ENCODE results near the gene DIAPH2. TPM values are rescaled to one million over a fixed set of nuclear protein-coding genes. Genes with fewer than 3 reads are reported as not detected.

Gene DIAPH2
- total and polyA plus RNA-seq, 9 of the 15 experiments (the other 6 are each of a cell fraction or from before 2014, with no cell fraction given) = 0.01 to 0.18 (median 0.07) TPM; not detected in 1

GRCh38 chrX:96704629-96705028 lies 20.0 kb downstream of the DIAPH2 start:
- Histone ChIP-seq H3K4me3 (no peak overlapping the region), H3K27ac (ENCODE audit: extremely low read depth, low read depth, low read length) (no peak overlapping the region), H4K20me1 (replicated peaks; ENCODE audit: control insufficient read depth, insufficient read depth, low read length) (no peaks in the 10 kb centered on the region), H2AFZ (ENCODE audit: low read depth, low read length) (no peak overlapping the region), H3K4me1 (replicated peaks in 1 of 2; ENCODE audit: control insufficient read depth in 2 of 2, insufficient read depth in 2 of 2, low read length in 2 of 2) (no peaks in the 10 kb centered on the region), H3K9me3 (replicated peaks; ENCODE audit: control insufficient read depth, insufficient read depth, low read depth, low read length) (no peaks in the 10 kb centered on the region), H3K9ac (ENCODE audit: insufficient read depth in 1 of 2, low read depth in 2 of 2, low read length in 2 of 2) (no peak overlapping the region), H3K9me1 (ENCODE audit: control insufficient read depth, insufficient read depth, low read length) (no peaks in the 10 kb centered on the region), H3K36me3 (ENCODE audit: control insufficient read depth, insufficient read depth, low read length) (no peaks in the 10 kb centered on the region), H3K79me2 (ENCODE audit: control insufficient read depth, insufficient read depth, low read length) (no peaks in the 10 kb centered on the region), H3K4me2 (ENCODE audit: insufficient read depth, low read length) (no peak overlapping the region), H3K27me3 (ENCODE audit: control insufficient read depth in 2 of 2, insufficient read depth in 2 of 2, low read length in 2 of 2) (no peaks in the 10 kb centered on the region)
- ChIA-PET CTCF (ENCODE audit: low intra/inter-chr PET ratio) (no interaction called here), POLR2A (no interaction called here)
- in situ Hi-C loops (cut with MboI) = no loop called here
- TF ChIP-seq SAFB2 (IDR thresholded peaks at IDR 0.05; ENCODE audit: borderline replicate concordance, low read depth, low read length, severe bottlenecking) (no peak), HMBOX1 (IDR thresholded peaks at IDR 0.05) (no peak), SNRNP70 (optimal IDR thresholded peaks at IDR 0.05; ENCODE audit: low read depth, low read length) (no peak), HDAC2 (IDR thresholded peaks at IDR 0.05) (no peak), E4F1 (CRISPR knock-in tag; IDR thresholded peaks at IDR 0.05; ENCODE audit: borderline replicate concordance) (no peak), SMARCA5 (IDR thresholded peaks at IDR 0.05) (no peak), BCLAF1 (IDR thresholded peaks at IDR 0.05; ENCODE audit: borderline replicate concordance in 1 of 2, control insufficient read depth in 1 of 2, low read depth in 2 of 2, low read length in 1 of 2) (no peak), RAD21 (CRISPR knock-in tag; conservative IDR thresholded peaks at IDR 0.05 in 1 of 2, IDR thresholded peaks at IDR 0.05 in 1 of 2) (no peak), POLR2H (tag; IDR thresholded peaks at IDR 0.05; ENCODE audit: low read depth) (no peak), FOXO4 (CRISPR knock-in tag; IDR thresholded peaks at IDR 0.05) (no peak)
- WGBS (ENCODE audit: insufficient coverage, low coverage, missing lambda C conversion rate) = 0% methylated on average over 2 of the region's 2 CpGs
- intact Hi-C loops (cut with micrococcal nuclease) = no loop called here
- no TSS peak for BruUV-seq (replicated peaks)
- FAIRE-seq = no peak
- no peak for ATAC-seq
- DNase-seq (ENCODE audit: extremely low read depth in 1 of 4, low spot score in 3 of 4) = no peak
